GM19035 (cell line): ENCODE measurements around the gene IFI44L.

ENCODE experiments used
- ATAC-seq: cut with Tn5 transposase; IDR thresholded peaks from one replicate; pipeline ENCODE4 v1.9.1; 2021; ENCODE audit not compliant: unreplicated experiment

IFI44L gene

GRCh38 chr1:78640462-78640861 is 20.2 kb downstream of the IFI44L start:
- peak; percentile 67 for ATAC-seq

- ATAC-seq: no peak
These were observed 21.3 kb downstream of the IFI44L start for GRCh38 chr1:78641558-78641957.

GRCh38 chr1:78645723-78646122 is 25.5 kb downstream of the IFI44L start:
- ATAC-seq: no peak

GRCh38 chr1:78647238-78647637 is 27.0 kb downstream of the IFI44L start:
- no peak for ATAC-seq

GRCh38 chr1:78649628-78650027 is 29.4 kb downstream of the IFI44L start, which contains the start of gene IFI44:
IFI44 (plus strand) TSS chr1:78649831; CDS start chr1:78650196, 365 bp downstream.
- peak; percentile 83 for ATAC-seq

GRCh38 chr1:78650114-78650660 is 29.9 kb downstream of the IFI44L start:
- ATAC-seq: no peak

GRCh38 chr1:78651241-78651640 is 31.0 kb downstream of the IFI44L start:
- peak; percentile 43 for ATAC-seq

GRCh38 chr1:78652019-78652560 is 31.8 kb downstream of the IFI44L start:
- no peak for ATAC-seq

- no peak for ATAC-seq
These were observed 38.7 kb downstream of the IFI44L start for GRCh38 chr1:78658901-78659300.

- no peak for ATAC-seq
These were observed 43.7 kb downstream of the IFI44L start for GRCh38 chr1:78663923-78664322.

GRCh38 chr1:78664763-78665162 is 44.5 kb downstream of the IFI44L start:
- ATAC-seq: no peak

- ATAC-seq: no peak
These were observed 45.6 kb downstream of the IFI44L start for GRCh38 chr1:78665809-78666208.

- ATAC-seq: no peak
These were observed 47.7 kb downstream of the IFI44L start for GRCh38 chr1:78667939-78668338.

GRCh38 chr1:78668427-78668826 is 48.2 kb downstream of the IFI44L start:
- ATAC-seq: no peak

- ATAC-seq: no peak
These were observed 52.2 kb downstream of the IFI44L start for GRCh38 chr1:78672428-78672827.

GRCh38 chr1:78673120-78673519 is 52.9 kb downstream of the IFI44L start:
- ATAC-seq: no peak

- ATAC-seq: no peak
These were observed 56.2 kb downstream of the IFI44L start for GRCh38 chr1:78676347-78676982.

- ATAC-seq: no peak
These were observed 56.7 kb downstream of the IFI44L start for GRCh38 chr1:78676993-78677392.

GRCh38 chr1:78677788-78678187 is 57.5 kb downstream of the IFI44L start:
- no peak for ATAC-seq

GRCh38 chr1:78678324-78678723 is 58.1 kb downstream of the IFI44L start:
- peak; percentile 62 for ATAC-seq

GRCh38 chr1:78681265-78681664 is 61.0 kb downstream of the IFI44L start:
- no peak for ATAC-seq

GRCh38 chr1:78682496-78682895 is 62.2 kb downstream of the IFI44L start:
- no peak for ATAC-seq

- ATAC-seq: no peak
These were observed 62.8 kb downstream of the IFI44L start for GRCh38 chr1:78683079-78683478.
